MM.1S (cell line): Measurements from ENCODE around the gene GOT2.
A peak's percentile ranks its signal among the peaks of the same experiment; 100 is the strongest.

Experiments
- CTCF ChIP-seq: fragments of 300-600 bp; sonication (generic); IDR thresholded peaks from 2 replicates; pipeline ENCODE4 v1.5.1; 2016; ENCODE audit warnings: antibody characterized with exemption, low read length, mixed read lengths
- EZH2 ChIP-seq: fragments of 300-600 bp; sonication (generic); optimal IDR thresholded peaks from 2 replicates; pipeline ENCODE3; 2017; ENCODE audit warnings: low read depth, mild to moderate bottlenecking, antibody characterized with exemption, low read length, mixed read lengths

GRCh38 chr16:58661199-58661830, 72.8 kb downstream of the GOT2 start:
- TF ChIP-seq CTCF (peak; percentile 70), EZH2 (no peak)
